ENCODE data around the gene NAV2. TPM values are rescaled to one million over a fixed set of nuclear protein-coding genes. Genes with fewer than 3 reads are reported as not detected.

NAV2 gene
- total RNA-seq, 1 experiment from 2014 or later, result 46.3 TPM

GRCh38 chr11:20002312-20003216 lies 289.9 kb downstream of the NAV2 start:
- H3K27me3 ChIP-seq (ENCODE audit: insufficient read depth, low read length), result no peaks in the 10 kb centered on the region; the same call in 1 of the 2 replicates
- H2AFZ ChIP-seq (ENCODE audit: low read length), result no peak overlapping the region
- H2BK15ac ChIP-seq (ENCODE audit: low read depth, low read length), result no peak overlapping the region
- no peak overlapping the region for H2BK20ac ChIP-seq (ENCODE audit: low read depth, low read length, poor library complexity, severe bottlenecking)
- no peak overlapping the region for H2AK5ac ChIP-seq (ENCODE audit: insufficient read length, low read length)
- H3K79me1 ChIP-seq (ENCODE audit: insufficient read depth, low read depth, low read length, poor library complexity, severe bottlenecking), result no peaks in the 10 kb centered on the region
- H3K4me1 ChIP-seq (ENCODE audit: insufficient read depth, low read length), result peaks cover 15% of the 10 kb centered on the region
- H3K4me3 Mint-ChIP-seq, result peak overlapping the region in 1 of 2 experiments; percentile 16; a peak in 1 of 5 replicates
- no peak for DNase-seq
- H2BK5ac ChIP-seq (ENCODE audit: insufficient read length, low read length), result no peak overlapping the region
- H4K91ac ChIP-seq (ENCODE audit: insufficient read length, low read depth, low read length), result no peak overlapping the region
- TF ChIP-seq CTCF (conservative IDR thresholded peaks at IDR 0.05), result no peak
- no peaks in the 10 kb centered on the region for H3K79me2 ChIP-seq (ENCODE audit: insufficient read depth, low read length)
- no peaks in the 10 kb centered on the region for H3K23me2 ChIP-seq (ENCODE audit: insufficient read length, low read depth, low read length, poor library complexity, severe bottlenecking)
- peaks cover 0 to 14% (median under 1%) of the 10 kb centered on the region in 3 experiments; a peak in 5 of 7 replicates for H3K36me3 Mint-ChIP-seq (ENCODE audit: insufficient read depth in 1 of 3, low read depth in 3 of 3)
- H3K27ac ChIP-seq (ENCODE audit: insufficient read length, low read depth, low read length), result no peak overlapping the region
- H2BK12ac ChIP-seq (ENCODE audit: insufficient read length, low read depth, low read length), result no peak overlapping the region
- peaks cover 54 to 61% of the 10 kb centered on the region in 2 experiments for H3K4me1 Mint-ChIP-seq
- no peak overlapping the region for H3K56ac ChIP-seq (ENCODE audit: insufficient read length, low read depth, low read length)
- H4K8ac ChIP-seq (replicated peaks; ENCODE audit: insufficient read length, low read depth, low read length), result no peak overlapping the region
- H3K4me2 ChIP-seq (ENCODE audit: insufficient read depth, insufficient read length, low read length), result no peak overlapping the region
- H3K27ac Mint-ChIP-seq, result peak overlapping the region in 1 of 3 experiments; percentile 26; a peak in 2 of 7 replicates
- no peaks in the 10 kb centered on the region for H3K9me3 ChIP-seq (ENCODE audit: control insufficient read depth, low read depth, low read length)
- no CpG with 5 or more reads among the region's 12 CpGs for WGBS (ENCODE audit: extremely low coverage, insufficient read length, low lambda C conversion rate)
- no peak overlapping the region for H3T11ph ChIP-seq (ENCODE audit: low read length)
- no peaks in the 10 kb centered on the region for H4K20me1 ChIP-seq (ENCODE audit: control insufficient read depth, insufficient read depth, insufficient read length)
- no peak overlapping the region; the same call in 1 of the 2 replicates for H3K14ac ChIP-seq (ENCODE audit: insufficient read depth, low read length)
- no peak overlapping the region for H4K5ac ChIP-seq (ENCODE audit: insufficient read length, low read depth, low read length)
- H2BK120ac ChIP-seq (ENCODE audit: low read depth, low read length, poor library complexity, severe bottlenecking), result no peak overlapping the region
- no peak overlapping the region for H3K9ac ChIP-seq (ENCODE audit: extremely low read depth, insufficient read length, low read length)
- H3K4ac ChIP-seq (ENCODE audit: low read depth, low read length), result no peak overlapping the region
- H3K18ac ChIP-seq (ENCODE audit: insufficient read length, low read depth, low read length), result no peak overlapping the region
- no peak overlapping the region for H3K23ac ChIP-seq (ENCODE audit: insufficient read length, low read depth, low read length)
- H3K27me3 Mint-ChIP-seq (ENCODE audit: low read depth), result peaks cover 76% of the 10 kb centered on the region
- H3K9me3 Mint-ChIP-seq, result no peaks in the 10 kb centered on the region; a peak in 1 of 5 replicates
